IMR-90 (cell line): ENCODE measurements around the gene CEBPZ. TPM values are rescaled to one million over a fixed set of nuclear protein-coding genes. Genes with fewer than 3 reads are reported as not detected.
"Not testable (repeated sequence)": the region's sequence is repeated elsewhere in the genome, so short reads cannot be mapped to it uniquely, and the experiment has no call there.

Source experiments
- ATAC-seq: fragments of 200-7000 bp; cut with Tn5 transposase; 2 replicates; pipeline ENCODE4 v1.9.1; 2020; ENCODE audit warnings: low read depth, mild to moderate bottlenecking, moderate library complexity
- BruUV-seq: library from RNA; stranded (reverse); fragments of 400-500 nt; replicated peaks from 2 replicates; lab custom pipeline; 2021; lab: Mats Ljungman, UMichigan
- CTCF ChIA-PET: fragments of 300-600 bp; formaldehyde crosslinking; extraction: SDS; loops from one replicate; lab custom pipeline; 2021; ENCODE audit warnings: antibody characterized with exemption; lab: Yijun Ruan, JAX
- POLR2A ChIA-PET: fragments of 300-600 bp; sonication (Branson Sonifier 250); formaldehyde crosslinking; loops from one replicate; lab custom pipeline; 2022; ENCODE audit warnings: antibody characterized with exemption; ENCODE audit not compliant: unreplicated experiment; lab: Charles Lee
- DNase-seq: peaks from one replicate; pipeline ENCODE4 v3.0.0; 2013
- H2AFZ ChIP-seq: replicated peaks from 2 replicates; pipeline ENCODE3; 2013; ENCODE audit warnings: low read length, mild to moderate bottlenecking; ENCODE audit not compliant: poor library complexity
- H2AK5ac ChIP-seq: 2 replicates; pipeline ENCODE4 v1.6.1; 2013; ENCODE audit warnings: low read depth, low read length, inconsistent platforms
- H2AK9ac ChIP-seq: replicated peaks from 2 replicates; pipeline ENCODE3; 2013; ENCODE audit warnings: mild to moderate bottlenecking, low read depth, low read length, moderate library complexity; ENCODE audit not compliant: poor library complexity
- H2BK120ac ChIP-seq: 2 replicates; pipeline ENCODE4 v1.6.1; 2013; ENCODE audit warnings: low read depth, low read length, inconsistent platforms
- H2BK15ac ChIP-seq: 3 replicates; pipeline ENCODE4 v1.6.1; 2013; ENCODE audit warnings: low read depth, low read length, inconsistent platforms
- H2BK20ac ChIP-seq: 2 replicates; pipeline ENCODE4 v1.6.1; 2013; ENCODE audit warnings: low read depth, mild to moderate bottlenecking, inconsistent platforms, low read length, moderate library complexity
- H2BK5ac ChIP-seq: 2 replicates; pipeline ENCODE4 v1.6.1; 2013; ENCODE audit warnings: mild to moderate bottlenecking, low read depth, low read length, inconsistent platforms; ENCODE audit not compliant: poor library complexity, severe bottlenecking
- H3K14ac ChIP-seq: replicated peaks from 2 replicates; pipeline ENCODE4 v1.6.1; 2013; ENCODE audit warnings: low read depth, low read length, inconsistent platforms
- H3K18ac ChIP-seq: 2 replicates; pipeline ENCODE4 v1.6.1; 2013; ENCODE audit warnings: low read depth, low read length, control low read depth
- H3K23ac ChIP-seq: 2 replicates; pipeline ENCODE4 v1.6.1; 2013; ENCODE audit warnings: low read depth, low read length, inconsistent platforms
- H3K27ac ChIP-seq: 2 replicates; pipeline ENCODE4 v1.5.1; 2013; ENCODE audit warnings: mild to moderate bottlenecking, control low read depth, low read length; ENCODE audit not compliant: insufficient read depth
- H3K27me3 ChIP-seq: 2 replicates; pipeline ENCODE4 v1.6.1; 2013; ENCODE audit warnings: low read length; ENCODE audit not compliant: control insufficient read depth, insufficient read depth
- H3K36me3 ChIP-seq: 2 replicates; pipeline ENCODE4 v1.6.1; 2013; ENCODE audit warnings: low read length, mixed read lengths; ENCODE audit not compliant: control insufficient read depth, insufficient read depth
- H3K4ac ChIP-seq: 2 replicates; pipeline ENCODE4 v1.6.1; 2013; ENCODE audit warnings: low read depth, low read length, inconsistent platforms
- H3K4me1 ChIP-seq: 2 replicates; pipeline ENCODE4 v1.6.1; 2013; ENCODE audit warnings: low read length, mixed read lengths; ENCODE audit not compliant: control insufficient read depth, insufficient read depth
- H3K4me2 ChIP-seq: 2 replicates; pipeline ENCODE4 v1.6.1; 2013; ENCODE audit warnings: low read depth, mild to moderate bottlenecking, control low read depth, low read length, moderate library complexity
- H3K4me3 ChIP-seq: 2 replicates; pipeline ENCODE4 v1.5.1; 2013; ENCODE audit warnings: low read depth, mild to moderate bottlenecking, control low read depth, low read length, moderate library complexity; ENCODE audit not compliant: insufficient read depth
- H3K56ac ChIP-seq: 2 replicates; pipeline ENCODE4 v1.6.1; 2013; ENCODE audit warnings: low read length, inconsistent platforms; ENCODE audit not compliant: insufficient read depth; ENCODE audit errors: extremely low read depth
- H3K79me1 ChIP-seq, 2 experiments: 2 replicates each; pipeline ENCODE4 v1.6.1; 2013; ENCODE audit warnings: low read length in 2 of 2, inconsistent platforms in 1 of 2, low read depth in 1 of 2
- H3K9ac ChIP-seq: 2 replicates; pipeline ENCODE4 v1.6.1; 2013; ENCODE audit warnings: low read depth, low read length, control low read depth
- H3K9me1 ChIP-seq: 2 replicates; pipeline ENCODE4 v1.6.1; 2013; ENCODE audit warnings: low read length, inconsistent platforms; ENCODE audit not compliant: insufficient read depth
- H3K9me3 ChIP-seq: 2 replicates; pipeline ENCODE4 v1.6.1; 2013; ENCODE audit warnings: low read length; ENCODE audit not compliant: control insufficient read depth, insufficient read depth
- H4K20me1 ChIP-seq: 2 replicates; pipeline ENCODE4 v1.6.1; 2013; ENCODE audit warnings: low read length, inconsistent platforms; ENCODE audit not compliant: insufficient read depth
- H4K5ac ChIP-seq: 2 replicates; pipeline ENCODE4 v1.6.1; 2013; ENCODE audit warnings: mild to moderate bottlenecking, low read depth, low read length, control low read depth
- H4K8ac ChIP-seq, 2 experiments: 2 replicates each; pipeline ENCODE4 v1.6.1; 2013; ENCODE audit warnings: low read depth in 2 of 2, low read length in 2 of 2, control low read depth in 1 of 2, inconsistent platforms in 1 of 2
- H4K91ac ChIP-seq: 2 replicates; pipeline ENCODE4 v1.6.1; 2013; ENCODE audit warnings: low read depth, low read length, inconsistent platforms; ENCODE audit not compliant: insufficient read depth
- WGBS, 2 experiments: methylation state at CpG; one replicate each; pipeline versions ENCODE4 v1.1.5 to v1.1.7; 2013; ENCODE audit warnings: missing lambda C conversion rate in 2 of 2; ENCODE audit not compliant: insufficient read length in 1 of 2; ENCODE audit errors: extremely low coverage in 2 of 2; 5-methylcytosine and 5-hydroxymethylcytosine counted together
- dilution Hi-C: fragments of 300-500 bp; cut with HindIII; formaldehyde crosslinking; loops from one replicate; pipeline ENCODE4 v1.14.3; 2018; ENCODE audit warnings: low sequenced_read_pairs; ENCODE audit not compliant: unreplicated experiment
- in situ Hi-C: fragments of 300-500 bp; cut with MboI; formaldehyde crosslinking; loops from 3 replicates; pipeline ENCODE4 v1.14.3; 2019; ENCODE audit warnings: low sequenced_read_pairs, inconsistent platforms, mixed read lengths
- intact Hi-C: fragments of 100-400 bp; cut with micrococcal nuclease; formaldehyde crosslinking; loops from 2 replicates; pipeline ENCODE4 v1.10.0; 2022
- polyA plus RNA-seq, 3 experiments: library from polyadenylated mRNA; depleted of rRNA; stranded (reverse); fragments of >200 nt; gene quantifications; 2 replicates each; pipeline ENCODE4 v1.2.3, GENCODE V29; 2012; ENCODE audit warnings: low replicate concordance in 1 of 3
- total RNA-seq: library from RNA; depleted of rRNA; stranded (reverse); fragments of >200 nt; gene quantifications from 2 replicates; pipeline ENCODE4 v1.2.3, GENCODE V29; 2012

The CEBPZ gene
- total and polyA plus RNA-seq, 2 of the 4 experiments (the other 2 are of a cell fraction), result 9.4 to 33.3 TPM

DNA sequence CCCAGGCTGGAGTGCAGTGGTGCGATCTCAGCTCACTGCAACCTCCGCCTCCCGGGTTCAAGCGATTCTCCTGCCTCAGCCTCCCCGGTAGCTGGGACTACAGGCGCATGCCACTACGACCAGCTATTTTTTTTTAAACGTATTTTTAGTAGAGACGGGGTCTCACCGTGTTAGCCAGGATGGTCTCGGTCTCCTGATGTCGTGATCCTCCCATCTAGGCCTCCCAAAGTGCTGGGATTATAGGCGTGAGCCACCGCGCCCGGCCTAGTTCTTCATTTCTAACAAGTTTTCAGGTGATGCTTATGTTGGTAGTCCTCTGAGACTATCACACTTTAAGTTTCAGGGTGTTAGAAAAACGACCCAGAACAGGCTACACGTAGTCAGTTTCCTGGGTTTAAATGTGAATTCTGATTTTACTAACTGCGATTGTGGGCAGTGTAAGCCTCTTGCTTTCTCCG is 35.5 kb downstream of the CEBPZ start:
- Histone ChIP-seq H2BK5ac (peak overlapping the region; percentile 82), H4K8ac (peak overlapping the region; percentile 70 to 100), H3K4ac (peak overlapping the region; percentile 88), H3K14ac (peak overlapping the region; percentile 83), H3K79me1 (peaks cover 13 to 48% of the 10 kb centered on the region in 2 experiments), H3K18ac (peak overlapping the region; percentile 7; the same call in 1 of the 2 replicates), H4K5ac (peak overlapping the region; percentile 88), H4K91ac (peak overlapping the region; percentile 86), H2BK15ac (peak overlapping the region; percentile 27; the same call in 1 of the 3 replicates), H2BK120ac (0 out of 2 replicates have a peak overlapping the region, but pooled peaks have one; percentile 5), H2AK9ac (peak overlapping the region; percentile 96), H3K56ac (peak overlapping the region; percentile 33; the same call in 1 of the 2 replicates), H3K4me2 (peak overlapping the region; percentile 98), H3K4me3 (peak overlapping the region; percentile 78), H2AFZ (peak overlapping the region; percentile 100)
- DNase-seq, H2AK5ac ChIP-seq, H3K23ac ChIP-seq, intact Hi-C loops, H3K36me3 ChIP-seq, H3K9me1 ChIP-seq, H3K4me1 ChIP-seq, H4K20me1 ChIP-seq, H2BK20ac ChIP-seq, POLR2A ChIA-PET, dilution Hi-C loops, H3K27me3 ChIP-seq, H3K9ac ChIP-seq, BruUV-seq, H3K9me3 ChIP-seq, ATAC-seq, in situ Hi-C loops, H3K27ac ChIP-seq: not testable (repeated sequence)
- CTCF ChIA-PET, result interaction anchor here (0.6 kb wide), 1 partner anchor 1360 kb away, joined by 3 read pairs; no protein-coding TSS in a partner anchor
- WGBS, 2 experiments, result 96% methylated on average over 9 of the region's 20 CpGs; no CpG with 5 or more reads in 1 of the 2 experiments
